CD4-positive, alpha-beta T cell (primary cell): ENCODE data around the gene CEP192. TPM values are rescaled to one million over a fixed set of nuclear protein-coding genes. Genes with fewer than 3 reads are reported as not detected.

Experiments
- ATAC-seq: fragments of 200-7000 bp; cut with Tn5 transposase; one replicate; pipeline ENCODE4 v1.10.0; 2022; ENCODE audit warnings: mild to moderate bottlenecking; ENCODE audit not compliant: poor library complexity
- CTCF ChIA-PET: fragments of 350-600 bp; sonication (Branson Sonifier 250); formaldehyde crosslinking; loops from one replicate; lab custom pipeline; 2021; ENCODE audit warnings: antibody characterized with exemption, inconsistent platforms; lab: Charles Lee
- POLR2A ChIA-PET: fragments of 350-600 bp; sonication (Branson Sonifier 250); formaldehyde crosslinking; loops from one replicate; lab custom pipeline; 2021; ENCODE audit warnings: antibody characterized with exemption, inconsistent platforms; lab: Charles Lee
- DNase-seq, 14 experiments: peaks; one replicate each; pipeline ENCODE4 v3.0.0-alpha.2; 2013 to 2020; ENCODE audit warnings: mixed read lengths in 2 of 14
- H3K27ac ChIP-seq, 2 donors: one replicate each; pipeline versions ENCODE4 v1.5.1 to v1.7.0; 2013; ENCODE audit warnings: low read length in 2 of 2, low read depth in 1 of 2, mild to moderate bottlenecking in 1 of 2
- H3K27me3 ChIP-seq, 2 experiments: 1 replicate in 1 of 2; 2 replicates in 1 of 2; pipeline versions ENCODE4 v1.6.1 to v1.7.0; 2013; ENCODE audit warnings: low read length in 2 of 2, control low read depth in 1 of 2, mild to moderate bottlenecking in 1 of 2, moderate library complexity in 1 of 2; ENCODE audit not compliant: insufficient read depth in 2 of 2, control insufficient read depth in 1 of 2
- H3K36me3 ChIP-seq: one replicate; pipeline ENCODE4 v1.6.1; 2013; ENCODE audit warnings: low read length, control low read depth; ENCODE audit not compliant: insufficient read depth
- H3K4me1 ChIP-seq: one replicate; pipeline ENCODE4 v1.6.1; 2013; ENCODE audit warnings: low read length, control low read depth; ENCODE audit not compliant: insufficient read depth
- H3K4me3 ChIP-seq: one replicate; pipeline ENCODE4 v1.5.1; 2013; ENCODE audit warnings: mild to moderate bottlenecking, low read length, moderate library complexity
- H3K9me3 ChIP-seq, 2 experiments: 1 replicate in 1 of 2; 2 replicates in 1 of 2; pipeline versions ENCODE4 v1.6.1 to v1.7.0; 2013; ENCODE audit warnings: low read length in 2 of 2, mild to moderate bottlenecking in 2 of 2, control low read depth in 1 of 2, moderate library complexity in 1 of 2; ENCODE audit not compliant: control insufficient read depth in 1 of 2, insufficient read depth in 1 of 2
- H3K27ac Mint-ChIP-seq: one replicate; pipeline ENCODE4 v1.8.0; 2020; ENCODE audit warnings: mixed read lengths
- H3K27me3 Mint-ChIP-seq: one replicate; pipeline ENCODE4 v1.8.0; 2021; ENCODE audit warnings: mixed read lengths
- H3K36me3 Mint-ChIP-seq: one replicate; pipeline ENCODE4 v1.8.0; 2021; ENCODE audit warnings: low read depth, mixed read lengths
- H3K4me1 Mint-ChIP-seq: one replicate; pipeline ENCODE4 v1.8.0; 2021; ENCODE audit warnings: low read depth, mixed read lengths
- H3K4me3 Mint-ChIP-seq: one replicate; pipeline ENCODE4 v1.8.0; 2020; ENCODE audit warnings: mild to moderate bottlenecking, mixed read lengths
- H3K9me3 Mint-ChIP-seq: one replicate; pipeline ENCODE4 v1.8.0; 2020; ENCODE audit warnings: mixed read lengths
- CTCF ChIP-seq: fragments of 200-600 bp; IDR thresholded peaks from one replicate; pipeline ENCODE4 v1.8.0; 2022; ENCODE audit warnings: antibody characterized with exemption, mild to moderate bottlenecking
- intact Hi-C, 2 experiments: fragments of 100-400 bp; cut with DNase I in 1 of 2; cut with micrococcal nuclease in 1 of 2; formaldehyde crosslinking; loops; one replicate each; pipeline versions ENCODE4 v1.15.1 to v1.9.0; 2023 to 2025; cut with DNase I, micrococcal nuclease
- total RNA-seq, 174 experiments: library from RNA in 2 of 174; stranded (reverse) in 2 of 174; gene quantifications; one replicate each; pipeline ENCODE4 v1.2.3 and lab custom pipeline; 2021 to 2026

Gene CEP192
- total RNA-seq, 2 experiments from 2014 or later, result 23.4 to 25.0 TPM

DNA sequence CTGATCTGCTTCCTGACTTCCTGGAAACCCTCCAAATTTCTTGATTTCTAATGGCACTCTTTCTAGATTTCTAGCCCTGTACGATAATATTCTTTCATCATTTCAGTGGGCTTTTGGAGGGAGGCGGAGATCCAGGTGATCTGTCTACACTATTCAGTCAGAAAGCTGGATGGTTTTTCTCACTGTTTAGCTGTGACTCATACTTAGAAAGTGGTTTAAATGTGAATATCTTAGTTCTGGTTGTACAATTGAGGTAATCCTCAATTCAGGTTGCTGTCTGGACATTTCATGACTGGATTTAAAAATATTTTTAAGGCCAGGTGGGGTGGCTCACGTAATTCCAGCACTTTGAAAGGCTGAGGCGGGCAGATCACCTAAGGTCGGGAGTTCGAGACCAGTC is 22.5 kb upstream of the CEP192 start:
- Histone ChIP-seq H3K27me3 (no peaks in the 10 kb centered on the region), H3K36me3 (peaks cover 52% of the 10 kb centered on the region), H3K4me3 (no peak overlapping the region), H3K4me1 (peaks cover 8% of the 10 kb centered on the region), H3K27ac (no peak overlapping the region), H3K9me3 (no peaks in the 10 kb centered on the region)
- no peak for DNase-seq
- H3K4me1 Mint-ChIP-seq, result no peaks in the 10 kb centered on the region
- no peak for TF ChIP-seq CTCF
- no peak overlapping the region for H3K27ac Mint-ChIP-seq
- ATAC-seq, result no peak
- H3K27me3 Mint-ChIP-seq, result no peaks in the 10 kb centered on the region
- POLR2A ChIA-PET, result no interaction called here
- peaks cover 69% of the 10 kb centered on the region for H3K36me3 Mint-ChIP-seq
- H3K4me3 Mint-ChIP-seq, result no peak overlapping the region
- no peaks in the 10 kb centered on the region for H3K9me3 Mint-ChIP-seq
- intact Hi-C loops, result no loop called here
- CTCF ChIA-PET, result no interaction called here

- no peak overlapping the region for H3K27ac Mint-ChIP-seq
- H3K9me3 Mint-ChIP-seq, result no peaks in the 10 kb centered on the region
- CTCF ChIA-PET, result no interaction called here
- POLR2A ChIA-PET, result interaction anchor here (1.4 kb wide), 1 partner anchor 25 kb away, joined by 3 read pairs; the partner anchor contains the start of gene SEH1L
- no peak overlapping the region for H3K4me3 ChIP-seq
- no peak for ATAC-seq
- no peaks in the 10 kb centered on the region for H3K27me3 ChIP-seq
- no peaks in the 10 kb centered on the region for H3K4me1 Mint-ChIP-seq
- no peaks in the 10 kb centered on the region for H3K9me3 ChIP-seq
- H3K4me3 Mint-ChIP-seq, result no peak overlapping the region
- H3K27me3 Mint-ChIP-seq, result no peaks in the 10 kb centered on the region
- H3K4me1 ChIP-seq, result peaks cover 8% of the 10 kb centered on the region
- H3K27ac ChIP-seq, result no peak overlapping the region
- peak in 2 of 14 experiments; percentile 18 to 34 for DNase-seq
- TF ChIP-seq CTCF, result no peak
- peaks cover 63% of the 10 kb centered on the region for H3K36me3 Mint-ChIP-seq
- H3K36me3 ChIP-seq, result peaks cover 43% of the 10 kb centered on the region
- intact Hi-C loops, result no loop called here
Observed at GRCh38 chr18:12973562-12974213, 17.5 kb upstream of the CEP192 start.

DNA sequence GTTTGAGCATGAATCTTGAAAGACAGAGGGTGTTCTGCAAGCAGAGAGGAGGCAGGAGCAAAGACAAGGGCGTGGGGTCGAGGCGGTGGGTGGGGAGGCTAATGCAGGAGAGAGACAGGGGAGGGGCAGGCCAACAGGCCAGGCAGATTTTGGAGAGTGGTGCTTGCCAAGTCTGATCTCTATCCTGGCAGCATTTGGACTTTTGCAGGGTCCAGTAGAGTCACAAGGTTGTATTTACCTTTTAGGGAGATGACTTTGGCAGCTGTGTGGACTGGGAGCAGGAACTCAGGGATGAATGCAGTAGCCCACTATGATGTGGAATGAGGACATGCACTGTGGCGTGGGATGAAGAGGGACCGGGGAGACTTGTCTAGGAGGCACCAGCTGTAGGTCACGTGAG is 15.7 kb upstream of the CEP192 start:
- intact Hi-C loops, result no loop called here
- no peaks in the 10 kb centered on the region for H3K4me1 ChIP-seq
- no peaks in the 10 kb centered on the region for H3K9me3 Mint-ChIP-seq
- H3K36me3 ChIP-seq, result peaks cover 45% of the 10 kb centered on the region
- no peaks in the 10 kb centered on the region for H3K27me3 ChIP-seq
- no peak for DNase-seq
- H3K4me1 Mint-ChIP-seq, result no peaks in the 10 kb centered on the region
- no peaks in the 10 kb centered on the region for H3K9me3 ChIP-seq
- POLR2A ChIA-PET, result interaction anchor here (1.8 kb wide), 1 partner anchor 16 kb away, joined by 7 read pairs; the partner anchor contains the start of gene CEP192
- no peak overlapping the region for H3K27ac Mint-ChIP-seq
- H3K4me3 ChIP-seq, result no peak overlapping the region
- no peak overlapping the region for H3K27ac ChIP-seq
- H3K4me3 Mint-ChIP-seq, result no peak overlapping the region
- H3K36me3 Mint-ChIP-seq, result peaks cover 64% of the 10 kb centered on the region
- TF ChIP-seq CTCF, result no peak
- no peaks in the 10 kb centered on the region for H3K27me3 Mint-ChIP-seq
- no peak for ATAC-seq
- CTCF ChIA-PET, result no interaction called here
